GM18507 (cell line): ENCODE results near the gene SIRPB2.
"Not testable (repeated sequence)": the region's sequence is repeated elsewhere in the genome, so short reads cannot be mapped to it uniquely, and the experiment has no call there.

Source experiments
- DNase-seq: peaks from one replicate; pipeline ENCODE4 v3.0.0; 2011; ENCODE audit warnings: low read depth; ENCODE audit not compliant: insufficient read length; ENCODE audit errors: extremely low spot score
- FAIRE-seq: peaks from 2 replicates; lab custom pipeline; 2011; peaks lifted over from hg19 to GRCh38; lab: Jason Lieb, UNC

SIRPB2 gene

GRCh38 chr20:1503564-1504227 is 12.5 kb upstream of the SIRPB2 start:
- FAIRE-seq, result peak; percentile 98
- DNase-seq, result peak; percentile 67

GRCh38 chr20:1500496-1500895 is 9.3 kb upstream of the SIRPB2 start:
- DNase-seq (no peak), FAIRE-seq (no peak)

DNA sequence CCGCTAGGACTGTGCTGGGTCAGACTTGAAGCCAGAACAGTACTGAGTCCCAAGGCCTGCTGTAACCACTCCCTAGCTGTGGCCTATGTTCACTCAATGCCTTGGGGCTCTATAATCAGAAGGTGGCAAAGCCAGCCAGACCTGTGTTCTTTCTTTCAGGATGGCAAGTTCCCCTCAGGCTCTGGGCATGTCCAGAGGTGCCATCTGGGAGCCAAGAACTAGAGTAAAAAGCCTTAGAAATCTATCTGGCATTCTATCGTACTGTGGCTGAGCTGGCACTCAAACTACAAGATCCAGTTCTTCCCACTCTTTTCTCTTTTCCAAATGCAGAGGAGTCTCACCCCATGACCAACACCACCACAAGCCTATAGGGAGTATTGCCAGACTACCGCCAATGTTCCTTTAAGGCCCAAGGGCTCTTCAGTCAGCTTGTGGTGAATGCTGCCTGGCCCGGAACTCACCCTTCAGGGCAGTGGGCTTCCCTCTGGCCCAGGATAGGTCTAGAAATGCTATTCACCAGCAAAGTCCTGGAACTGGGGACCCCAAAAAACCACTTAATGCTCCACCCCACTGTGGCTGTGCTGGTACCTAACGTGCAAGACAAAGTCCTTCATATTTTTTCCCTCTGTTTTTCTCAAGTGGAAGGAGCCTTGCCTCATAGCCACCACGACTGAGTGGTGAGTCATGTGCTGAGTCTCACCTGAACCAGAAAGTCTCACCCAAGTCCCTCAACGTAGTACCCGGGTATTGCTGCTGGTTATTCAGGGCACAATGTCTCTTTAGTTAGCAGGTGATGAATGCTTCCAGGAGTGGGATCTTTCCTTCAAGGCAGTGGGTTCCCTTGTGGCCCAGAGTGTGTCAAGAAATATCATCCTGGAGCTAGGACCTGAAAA is 8.6 kb upstream of the SIRPB2 start:
- FAIRE-seq, result no peak
- no peak for DNase-seq

- not testable (repeated sequence) for FAIRE-seq, DNase-seq
Measured at GRCh38 chr20:1497371-1497770, 6.2 kb upstream of the SIRPB2 start.

GRCh38 chr20:1496930-1497329 is 5.7 kb upstream of the SIRPB2 start:
- FAIRE-seq (no peak), DNase-seq (no peak)

- no peak for FAIRE-seq
Measured at GRCh38 chr20:1494436-1494835, 3.2 kb upstream of the SIRPB2 start.

GRCh38 chr20:1493536-1493935 is 2.3 kb upstream of the SIRPB2 start:
- DNase-seq (no peak), FAIRE-seq (no peak)

More at GRCh38 chr20:1494436-1494835, 3.2 kb upstream of the SIRPB2 start:
- DNase-seq, result no peak

DNA sequence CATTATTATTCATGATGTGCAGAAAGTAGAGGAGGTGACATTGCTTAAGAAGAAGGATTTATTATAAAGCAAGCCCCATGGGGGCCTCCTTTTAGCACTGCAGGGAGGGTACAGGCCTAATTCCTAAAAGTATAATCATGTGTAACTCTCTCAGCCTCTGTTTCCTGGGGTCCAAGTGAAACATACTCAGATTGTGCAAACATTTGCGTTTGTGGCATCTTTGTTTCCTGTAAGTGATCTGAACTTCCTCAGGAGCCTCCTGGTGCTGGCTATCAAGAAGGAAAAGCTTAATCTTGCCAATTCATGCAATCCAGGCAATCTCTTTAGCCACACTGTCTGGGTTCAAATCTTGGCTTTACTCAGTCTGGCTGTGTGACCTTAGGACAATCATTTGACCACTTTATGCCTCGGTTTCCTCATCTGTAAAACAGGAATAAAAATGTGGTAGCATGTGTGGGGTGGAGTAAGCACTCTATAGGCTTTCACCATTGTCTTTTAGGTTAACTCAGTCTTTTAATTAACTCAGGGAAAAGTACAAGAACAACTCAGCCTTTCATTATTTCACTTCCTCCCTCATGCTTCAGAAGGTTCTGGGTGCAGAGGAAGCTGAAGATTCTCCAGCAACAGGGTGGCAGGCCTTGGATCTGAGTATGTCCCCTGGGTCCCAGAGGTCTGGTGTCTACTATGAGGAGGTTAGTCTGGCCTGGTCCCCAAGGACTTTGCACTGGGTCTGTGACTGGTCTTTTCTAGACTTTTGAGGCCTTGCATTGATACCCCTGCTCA is 831 bp upstream of the SIRPB2 start:
- DNase-seq (no peak), FAIRE-seq (no peak)

- FAIRE-seq (no peak), DNase-seq (no peak)
Measured at GRCh38 chr20:1490643-1491195, 501 bp downstream of the SIRPB2 start.

- no peak for DNase-seq
- no peak for FAIRE-seq
Measured at GRCh38 chr20:1489764-1490436, 1.3 kb downstream of the SIRPB2 start.

- no peak for DNase-seq
Measured at GRCh38 chr20:1489325-1489724, 1.9 kb downstream of the SIRPB2 start.

DNA sequence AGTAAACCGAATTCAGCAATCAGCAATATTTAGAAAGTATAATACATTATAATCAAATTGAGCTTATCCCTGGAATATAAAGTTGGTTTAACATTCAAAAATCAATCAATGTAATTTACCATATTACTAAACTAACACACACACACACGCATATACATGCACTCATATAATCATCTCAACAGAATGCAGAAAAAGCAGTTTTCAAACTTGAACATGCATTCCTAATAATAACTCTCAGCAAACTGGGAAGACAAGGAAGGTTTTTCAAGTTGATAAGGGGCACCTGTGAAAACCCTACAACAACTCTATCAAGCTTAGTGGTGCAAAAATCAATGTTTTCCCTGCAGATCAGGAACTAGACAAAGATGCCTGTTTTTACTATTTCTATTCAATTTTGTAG is 4.7 kb downstream of the SIRPB2 start:
- DNase-seq (no peak), FAIRE-seq (no peak)

More at GRCh38 chr20:1489325-1489724, 1.9 kb downstream of the SIRPB2 start:
- FAIRE-seq, result no peak

DNA sequence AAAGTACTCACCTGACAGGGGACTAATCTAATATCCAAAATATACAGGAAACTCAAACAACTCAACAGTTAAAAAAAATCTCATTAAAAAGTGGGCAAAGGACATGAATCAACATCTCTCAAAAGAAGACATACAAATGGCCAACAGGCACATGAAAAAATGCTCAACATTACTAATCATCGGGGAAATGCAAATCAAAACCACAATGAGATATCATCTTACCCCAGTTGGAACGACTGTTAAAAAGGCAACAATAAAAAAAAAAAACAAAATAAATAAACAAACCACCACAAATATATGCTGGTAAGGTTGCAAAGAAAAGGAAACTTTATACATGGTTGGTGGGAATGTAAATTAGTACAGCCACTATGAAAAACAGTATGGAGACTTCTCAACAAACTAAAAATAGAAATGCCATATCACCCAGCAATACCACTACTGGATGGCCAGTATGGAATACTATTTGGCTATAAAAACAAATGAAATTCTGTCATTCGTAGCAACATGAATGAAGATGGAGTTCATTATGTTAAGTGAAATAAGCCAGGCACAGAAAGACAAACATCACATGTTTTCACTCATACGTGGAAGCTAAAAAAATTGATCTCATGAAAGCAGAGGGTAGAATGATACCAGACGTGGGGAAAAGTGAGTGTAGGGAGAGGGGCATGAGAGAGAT is 6.6 kb downstream of the SIRPB2 start:
- FAIRE-seq, result no peak
- no peak for DNase-seq

GRCh38 chr20:1479831-1480595 is 11.2 kb downstream of the SIRPB2 start:
- no peak for FAIRE-seq
- no peak for DNase-seq

- DNase-seq (no peak), FAIRE-seq (no peak)
Measured at GRCh38 chr20:1478566-1478965, 12.7 kb downstream of the SIRPB2 start.

DNA sequence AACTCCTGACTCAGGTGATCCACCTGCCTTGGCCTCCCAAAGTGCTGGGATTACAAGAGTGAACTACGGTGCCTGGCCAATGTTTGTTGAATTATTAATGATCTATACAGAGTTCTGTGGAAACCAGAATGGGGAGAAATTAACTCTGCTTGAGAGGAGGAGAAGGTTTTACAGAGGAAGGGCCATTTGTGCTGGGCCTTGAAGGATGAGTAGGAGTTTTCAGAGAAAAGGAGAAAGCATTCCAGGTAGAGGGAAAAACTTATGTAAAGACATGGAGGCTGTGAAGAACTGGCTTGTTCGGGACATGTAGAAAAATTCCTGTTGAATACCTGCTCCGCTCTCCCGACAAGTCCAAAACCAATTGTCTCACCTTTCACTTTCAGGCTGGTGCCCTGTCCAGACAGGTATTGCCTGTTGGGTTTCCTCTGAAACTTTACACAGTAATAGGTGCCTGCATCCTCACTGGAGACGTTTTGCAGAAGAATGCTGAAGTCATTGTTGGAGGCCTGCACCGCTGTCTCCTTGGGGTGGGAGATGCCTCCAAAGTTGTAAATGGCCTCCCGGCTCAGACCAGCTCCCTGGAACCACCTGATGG is 13.2 kb downstream of the SIRPB2 start:
- DNase-seq (no peak), FAIRE-seq (no peak)

GRCh38 chr20:1474817-1475603 is 16.2 kb downstream of the SIRPB2 start:
- FAIRE-seq (no peak), DNase-seq (no peak)
